Cerebellar cortex (tissue), 1 donor: ENCODE measurements around the gene RAP1GAP.
"Not testable (repeated sequence)": the region's sequence is repeated elsewhere in the genome, so short reads cannot be mapped to it uniquely, and the experiment has no call there.

Experiments used
- DNase-seq: peaks from one replicate; pipeline ENCODE4 v3.0.0-alpha.2; 2015; ENCODE audit warnings: low spot score

Gene RAP1GAP

DNA sequence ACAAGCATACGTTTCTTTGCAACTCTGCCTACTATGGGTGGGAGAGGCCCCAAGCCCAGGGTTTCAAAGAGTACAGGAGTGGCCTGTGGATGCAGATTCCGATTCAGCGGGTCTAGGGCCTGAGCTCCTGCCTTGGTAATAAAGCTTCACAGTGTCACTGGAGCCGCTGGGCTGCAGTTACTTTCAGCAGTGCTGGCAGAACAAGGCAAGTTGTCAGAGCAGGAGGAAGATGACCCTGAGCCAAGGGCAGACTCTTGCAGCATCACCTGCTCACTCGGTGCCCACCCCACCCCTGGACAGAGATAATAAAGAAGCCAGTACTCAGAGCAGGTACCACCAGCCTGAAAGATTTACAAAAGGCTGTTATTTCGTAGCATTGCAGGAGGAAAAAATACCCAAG is 8.0 kb upstream of the RAP1GAP start:
- no peak for DNase-seq

GRCh38 chr1:21674957-21675356 is 5.8 kb upstream of the RAP1GAP start:
- DNase-seq = no peak

DNA sequence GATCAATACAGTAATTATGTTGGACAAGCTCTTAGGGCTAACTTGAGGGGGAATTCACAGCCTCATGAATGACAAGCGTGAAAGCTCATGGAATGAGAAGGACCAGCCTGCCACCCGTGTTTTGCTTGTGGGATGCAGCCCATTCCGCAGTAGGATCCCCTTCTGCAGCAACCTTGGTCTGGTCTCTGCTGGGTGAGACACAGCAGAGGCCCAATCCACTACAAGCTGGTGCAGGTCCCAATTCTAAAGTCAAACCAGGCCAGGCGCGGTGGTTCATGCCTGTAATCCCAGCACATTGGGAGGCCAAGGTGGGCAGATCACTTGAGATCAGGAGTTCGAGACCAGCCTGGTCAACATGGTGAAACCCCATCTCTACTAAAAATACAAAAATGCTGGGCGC is 4.7 kb upstream of the RAP1GAP start:
- not testable (repeated sequence) for DNase-seq

DNA sequence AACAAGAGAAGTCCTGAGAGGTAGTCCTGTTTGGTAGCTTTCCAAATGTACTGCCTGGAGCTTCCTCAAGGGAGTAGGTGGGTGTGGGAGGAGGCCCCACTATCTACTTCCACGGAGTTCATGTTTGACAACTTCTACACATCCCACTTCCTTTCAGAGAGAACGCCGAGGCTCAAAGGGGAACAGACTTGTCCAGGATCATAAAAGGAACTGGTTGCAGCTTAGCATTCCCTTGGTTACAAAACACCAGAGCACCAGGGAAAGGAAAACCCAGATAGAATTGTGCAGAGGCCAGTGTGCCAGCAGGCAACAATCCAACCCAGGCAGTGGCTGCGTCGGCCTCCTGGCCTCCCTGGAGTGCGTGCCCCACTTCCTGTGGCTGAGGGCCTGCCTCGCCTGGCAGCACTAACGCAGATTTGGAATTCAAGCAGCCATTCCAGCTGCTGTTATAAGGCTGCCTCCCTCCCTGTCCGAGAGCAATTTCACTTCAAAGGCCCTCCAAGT is 4.2 kb upstream of the RAP1GAP start:
- DNase-seq = peak; percentile 84

GRCh38 chr1:21672478-21673276 is 3.5 kb upstream of the RAP1GAP start:
- no peak for DNase-seq

- DNase-seq = peak; percentile 84
These were observed 2.8 kb upstream of the RAP1GAP start for GRCh38 chr1:21671915-21672314.

- peak; percentile 28 for DNase-seq
These were observed 2.1 kb upstream of the RAP1GAP start for GRCh38 chr1:21670956-21671902.

DNA sequence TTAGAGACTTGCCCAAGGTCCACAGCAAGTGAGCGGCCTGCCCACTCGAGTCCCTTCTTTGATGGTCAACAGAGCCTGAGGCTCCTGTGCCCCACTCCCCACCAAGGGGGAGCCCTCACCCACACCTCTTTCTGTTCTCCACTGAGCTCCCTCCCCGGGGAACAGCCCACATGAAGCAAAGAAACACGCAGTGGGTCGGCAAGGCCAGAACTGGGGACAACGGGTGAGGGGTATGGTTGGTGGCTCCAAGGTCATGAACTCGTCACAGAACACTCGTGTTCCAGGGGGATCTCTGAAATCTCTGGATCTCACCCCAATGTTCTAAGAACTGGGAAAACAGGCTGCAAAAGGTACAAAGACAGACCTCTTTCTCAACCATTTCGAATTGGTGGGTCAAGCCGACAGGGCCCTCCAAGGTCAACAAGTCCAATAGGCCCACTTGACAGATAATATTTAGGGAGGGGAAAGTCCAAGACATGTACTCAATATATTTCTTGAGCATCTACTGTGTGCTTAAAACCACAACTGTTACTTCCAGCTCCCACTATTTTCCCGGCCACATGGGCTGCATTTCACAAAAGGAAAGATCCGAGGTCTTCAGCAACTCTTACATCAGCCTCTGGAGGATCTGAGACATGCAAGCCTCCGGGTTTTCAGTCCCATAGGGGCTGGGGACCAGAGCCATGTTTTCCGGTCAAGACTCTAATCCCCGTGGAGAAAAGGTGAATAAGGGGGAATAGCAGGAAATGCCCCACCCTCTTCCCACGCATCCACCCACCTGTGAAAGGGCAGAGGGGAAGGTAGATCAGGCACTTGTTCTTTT is 1.1 kb upstream of the RAP1GAP start:
- DNase-seq = no peak

- no peak for DNase-seq
These were observed 253 bp downstream of the RAP1GAP start for GRCh38 chr1:21668951-21669257.

DNA sequence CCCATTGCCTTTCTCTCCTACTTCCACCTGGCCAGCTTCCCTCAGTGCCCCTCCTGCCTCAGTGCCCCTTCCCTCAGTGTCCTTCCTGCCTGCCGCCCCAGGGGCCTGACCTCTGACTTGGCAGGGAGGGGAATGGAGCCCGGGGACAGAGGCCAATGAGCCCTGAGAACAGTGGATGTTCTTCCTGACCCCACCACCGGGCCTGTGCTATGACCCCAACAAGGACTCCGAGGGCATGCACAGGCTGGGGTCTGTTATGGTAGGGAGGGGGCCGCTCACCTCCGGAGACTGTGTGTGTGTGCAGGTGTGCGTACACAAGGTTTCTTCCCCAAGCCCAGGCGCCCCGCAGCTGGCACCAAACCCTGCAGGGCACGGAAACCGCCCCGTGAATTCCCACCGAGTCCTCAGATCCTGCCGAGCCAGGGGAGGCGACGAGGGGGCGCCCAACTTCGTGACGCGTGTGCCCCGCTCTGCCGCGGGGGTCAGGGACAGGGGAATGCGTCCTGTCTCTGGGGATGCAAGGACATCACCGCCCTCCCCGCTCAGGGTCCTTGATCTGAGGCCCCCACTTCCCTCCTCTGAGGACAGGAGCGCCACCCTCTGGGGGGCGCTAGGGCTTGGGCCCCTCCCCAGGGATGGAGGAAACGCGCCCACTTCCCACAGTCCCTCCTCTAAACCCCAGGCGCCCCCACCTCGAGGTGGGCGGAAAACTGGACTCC is 766 bp downstream of the RAP1GAP start:
- DNase-seq = no peak

DNA sequence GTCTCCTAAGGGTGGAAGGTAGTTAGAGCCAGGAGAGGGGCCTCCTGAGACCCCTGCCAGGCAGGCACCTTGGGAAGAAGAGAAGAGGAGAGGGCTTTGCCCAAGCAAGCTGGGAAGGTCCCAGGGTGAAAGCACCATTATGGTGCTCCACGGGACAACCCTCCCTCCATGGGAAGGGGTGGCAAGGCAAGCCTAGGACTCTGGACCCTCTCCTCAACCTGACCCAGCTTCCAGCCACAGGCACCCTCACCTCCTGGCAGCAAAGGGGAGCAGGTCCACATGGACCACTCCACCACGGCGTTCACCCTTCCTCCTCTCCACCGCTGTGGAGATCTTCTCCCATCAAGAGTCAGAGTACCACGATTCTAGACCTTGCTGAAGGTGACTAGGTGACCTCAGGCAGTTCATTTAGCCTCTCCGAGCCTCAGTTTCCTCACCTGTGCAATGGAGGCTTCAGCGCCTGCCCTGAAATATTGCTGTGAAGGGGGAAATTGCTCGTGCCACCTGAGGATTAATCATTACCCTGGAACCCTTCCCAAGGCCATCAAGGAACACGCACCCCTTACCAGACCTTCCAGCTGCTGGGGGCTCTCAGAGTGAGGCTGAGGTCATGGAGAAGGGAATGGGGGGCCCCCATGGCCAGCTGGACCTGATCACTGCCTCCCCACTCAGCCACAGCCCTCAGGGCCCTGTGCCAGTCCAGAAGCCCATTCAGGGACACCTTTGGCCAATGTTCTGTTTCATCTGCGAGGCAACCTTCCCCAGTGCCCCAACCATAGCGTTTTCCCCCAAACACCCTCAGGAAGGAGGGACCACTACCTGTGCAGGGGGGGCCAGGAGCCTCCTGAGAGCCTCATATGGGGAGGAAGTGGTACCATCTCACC is 1.6 kb downstream of the RAP1GAP start:
- DNase-seq = no peak

DNA sequence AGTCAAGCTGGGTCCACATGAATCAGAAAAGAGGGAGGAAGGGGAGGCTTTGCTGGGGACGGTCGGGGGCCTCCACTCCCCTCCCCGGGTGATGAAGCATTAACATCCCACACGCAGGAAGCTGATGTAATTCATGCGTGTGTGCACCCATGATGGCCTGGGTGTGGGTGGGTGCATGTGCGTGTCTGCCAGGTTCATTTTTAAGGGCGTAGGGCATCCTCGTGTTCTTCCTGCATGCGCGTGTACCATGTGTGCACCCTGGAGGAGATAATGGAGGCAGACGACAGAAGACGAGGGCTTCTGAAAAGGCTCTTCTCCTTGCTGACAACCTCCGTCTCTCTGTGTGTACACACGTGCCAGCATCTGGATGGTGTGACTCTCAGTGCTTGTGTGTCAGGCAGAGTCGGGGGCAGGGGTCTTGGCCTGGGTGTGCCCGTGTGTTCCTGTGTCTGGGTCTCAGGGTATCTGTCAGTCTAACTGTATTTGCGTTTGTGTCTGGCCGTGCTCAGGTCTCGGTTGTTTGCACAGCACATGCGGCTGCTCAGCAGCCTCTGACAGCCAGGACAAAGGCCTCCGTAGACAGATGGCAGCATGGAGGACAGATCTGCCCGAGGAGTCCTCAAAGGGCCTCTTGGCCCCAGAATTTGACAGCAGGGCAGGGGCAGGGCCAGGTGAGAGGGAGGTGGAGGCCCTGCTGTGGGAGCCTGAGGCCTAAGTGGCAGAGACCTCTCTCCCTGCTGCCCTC is 2.4 kb downstream of the RAP1GAP start:
- DNase-seq = peak; percentile 76

GRCh38 chr1:21665711-21666575 is 3.2 kb downstream of the RAP1GAP start:
- peak; percentile 77 for DNase-seq

GRCh38 chr1:21664806-21665588 is 4.2 kb downstream of the RAP1GAP start:
- DNase-seq = no peak

GRCh38 chr1:21663951-21664805 is 5.0 kb downstream of the RAP1GAP start:
- DNase-seq = peak; percentile 42

DNA sequence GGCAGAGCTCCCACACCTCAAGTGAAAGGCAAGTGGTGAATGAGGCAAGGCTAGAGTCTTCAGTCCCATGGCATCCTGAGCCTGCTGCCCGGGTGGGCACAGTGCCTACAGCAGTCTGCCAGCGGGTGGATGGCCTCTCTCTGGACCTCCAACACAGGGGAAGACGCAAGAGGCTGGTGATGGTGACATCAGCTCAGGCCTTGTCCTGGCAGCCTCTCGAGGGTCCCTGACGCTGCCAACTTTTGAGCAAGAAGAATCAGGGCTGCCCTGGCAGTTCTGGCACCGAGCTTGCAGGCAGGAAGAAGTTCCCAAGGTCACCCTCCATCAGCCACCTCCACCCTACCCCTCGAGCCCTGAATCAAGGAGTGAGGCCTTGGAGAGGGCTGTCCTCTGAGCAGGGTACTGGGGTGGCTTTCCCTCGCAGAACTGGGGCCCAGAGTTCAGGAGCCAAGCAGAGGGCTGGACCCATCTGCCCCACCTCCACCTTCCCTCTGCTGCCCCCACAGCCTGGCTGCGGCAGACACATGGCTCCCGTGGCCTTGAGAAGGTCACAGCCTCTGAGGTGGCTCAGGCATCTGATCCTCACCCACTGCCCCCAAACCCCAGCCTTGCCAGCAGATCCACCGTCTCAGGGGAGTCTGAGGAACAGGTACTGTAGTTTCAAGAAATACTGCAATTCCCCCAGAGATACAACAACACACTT is 5.8 kb downstream of the RAP1GAP start:
- peak; percentile 25 for DNase-seq
